Panc1 (cell line): Measurements from ENCODE around the gene EIF4E2. TPM values are rescaled to one million over a fixed set of nuclear protein-coding genes. Genes with fewer than 3 reads are reported as not detected.

Experiments used
- ATAC-seq: fragments of 200-7000 bp; cut with Tn5 transposase; 2 replicates; pipeline ENCODE4 v1.9.1; 2020; ENCODE audit warnings: mild to moderate bottlenecking, moderate library complexity
- Bru-seq: library from RNA; stranded (reverse); fragments of 400-500 nt; gene quantifications from one replicate; lab custom pipeline; 2021; lab: Mats Ljungman, UMichigan
- BruChase-seq, 2 experiments: library from RNA; stranded (reverse); fragments of 400-500 nt; gene quantifications; one replicate each; lab custom pipeline; 2021; lab: Mats Ljungman, UMichigan
- BruUV-seq: library from RNA; stranded (reverse); fragments of 400-500 nt; replicated peaks from 2 replicates; lab custom pipeline; 2021; lab: Mats Ljungman, UMichigan
- CTCF ChIA-PET: fragments of 300-600 bp; sonication (Branson Sonifier 250); formaldehyde crosslinking; loops from one replicate; lab custom pipeline; 2022; ENCODE audit warnings: antibody characterized with exemption; lab: Charles Lee
- POLR2A ChIA-PET: fragments of 300-600 bp; sonication (Branson Sonifier 250); formaldehyde crosslinking; loops from one replicate; lab custom pipeline; 2022; ENCODE audit warnings: antibody characterized with exemption; lab: Charles Lee
- DNase-seq: peaks from one replicate; pipeline ENCODE4 v3.0.0-alpha.2; 2010; ENCODE audit warnings: low read depth, low spot score
- H3K27ac ChIP-seq: 2 replicates; pipeline ENCODE4 v1.5.1; 2011; ENCODE audit warnings: mild to moderate bottlenecking, low read length, inconsistent platforms
- H3K27me3 ChIP-seq: fragments of 200-500 bp; sonication (Bioruptor generic); 2 replicates; pipeline ENCODE4 v1.6.0; 2014; ENCODE audit warnings: low read length, inconsistent platforms; ENCODE audit not compliant: control insufficient read depth, insufficient read depth
- H3K36me3 ChIP-seq: fragments of 200-500 bp; sonication (Bioruptor generic); 2 replicates; pipeline ENCODE4 v1.5.1; 2014; ENCODE audit warnings: inconsistent platforms, mild to moderate bottlenecking, low read length, moderate library complexity; ENCODE audit not compliant: control insufficient read depth, insufficient read depth
- H3K4me1 ChIP-seq: 2 replicates; pipeline ENCODE4 v1.5.1; 2011; ENCODE audit warnings: inconsistent platforms, mild to moderate bottlenecking, low read length, moderate library complexity; ENCODE audit not compliant: control insufficient read depth, insufficient read depth
- H3K4me3 ChIP-seq, 2 experiments: 2 replicates each; pipeline ENCODE4 v1.5.1; 2011 to 2012; ENCODE audit warnings: low read depth in 2 of 2, low read length in 2 of 2, mild to moderate bottlenecking in 2 of 2, inconsistent platforms in 1 of 2, moderate library complexity in 1 of 2
- H3K9me3 ChIP-seq: fragments of 200-500 bp; sonication (Bioruptor generic); 2 replicates; pipeline ENCODE4 v1.5.1; 2014; ENCODE audit warnings: low read depth, mild to moderate bottlenecking, inconsistent platforms, low read length, moderate library complexity; ENCODE audit not compliant: control insufficient read depth, insufficient read depth
- CTCF ChIP-seq: fragments of 450-650 bp; IDR thresholded peaks from 2 replicates; pipeline ENCODE4 v1.5.1; 2017; ENCODE audit warnings: mild to moderate bottlenecking
- POLR2AphosphoS5 ChIP-seq: IDR thresholded peaks from 2 replicates; pipeline ENCODE4 v1.6.1; 2012; ENCODE audit warnings: mild to moderate bottlenecking, low read depth, low read length, moderate library complexity
- REST ChIP-seq, 2 experiments: IDR thresholded peaks; 2 replicates each; pipeline ENCODE4 v1.6.1; 2011 to 2012; ENCODE audit warnings: low read depth in 2 of 2, control low read depth in 1 of 2, low read length in 1 of 2, mild to moderate bottlenecking in 1 of 2, moderate library complexity in 1 of 2; ENCODE audit not compliant: insufficient read depth in 1 of 2
- SIN3A ChIP-seq: IDR thresholded peaks from 2 replicates; pipeline ENCODE4 v1.6.1; 2012; ENCODE audit warnings: low read depth, mild to moderate bottlenecking, low read length, moderate library complexity, borderline replicate concordance; ENCODE audit not compliant: insufficient read depth
- TCF7L2 ChIP-seq: IDR thresholded peaks from 2 replicates; pipeline ENCODE4 v1.6.1; 2011; ENCODE audit warnings: mild to moderate bottlenecking, low read depth, low read length, inconsistent platforms
- in situ Hi-C: cut with HindIII; loops from 2 replicates; pipeline ENCODE4 v1.10.0; 2016; ENCODE audit warnings: low sequenced_read_pairs, low pct_unique_long_range_greater_than_20kb
- intact Hi-C: fragments of 100-400 bp; cut with micrococcal nuclease; formaldehyde crosslinking; loops from one replicate; pipeline ENCODE4 v1.10.0; 2022; ENCODE audit not compliant: unreplicated experiment
- long read RNA-seq: library from polyadenylated mRNA; unstranded; transcript quantifications from one replicate; pipeline ENCODE4 v2.0.0, GENCODE V29; 2021; ENCODE audit not compliant: unreplicated experiment
- polyA plus RNA-seq: library from polyadenylated mRNA; unstranded; fragments of >200 nt; gene quantifications from one replicate; pipeline ENCODE4 v1.2.1, GENCODE V29; 2012; ENCODE audit warnings: missing spikeins; ENCODE audit not compliant: insufficient read length
- total RNA-seq: library from RNA; stranded (reverse); gene quantifications from one replicate; pipeline ENCODE4 v1.2.1, GENCODE V29; 2021; ENCODE audit not compliant: unreplicated experiment

The EIF4E2 gene
- total RNA-seq (84.0 TPM), Bru-seq, nascent RNA (percentile 91 among the genes with signal in this experiment), BruChase-seq, experiment 1, labeled RNA remaining after a 2-hour chase (percentile 89 among the genes with signal in this experiment), BruChase-seq, experiment 2, labeled RNA remaining after a 6-hour chase (percentile 93 among the genes with signal in this experiment)
- polyA plus RNA-seq, result 125 TPM
- long read RNA-seq, transcript EIF4E2-201 (7 exons, 1,604 nt), result major isoform, 45 of 134 reads
- long read RNA-seq, transcript EIF4E2-207 (8 exons, 3,525 nt), result minor isoform, 13 of 134 reads
- long read RNA-seq, transcript EIF4E2-202 (7 exons, 3,448 nt), result minor isoform, 40 of 134 reads
- long read RNA-seq, partial matches to known transcripts, result 15 of 134 reads
- long read RNA-seq, other reads (novel, unspliced or antisense), result 11 of 134 reads

GRCh38 chr2:232550354-232551249 lies at the start of gene EIF4E2, which contains the start of gene TIGD1:
EIF4E2 (plus strand) TSS chr2:232550689; CDS start chr2:232550725, 36 bp downstream.
TIGD1 (minus strand) TSS chr2:232550557; CDS start chr2:232549882, 675 bp downstream.
- no peak for TF ChIP-seq CTCF
- TF ChIP-seq SIN3A, result peak; percentile 94
- TF ChIP-seq TCF7L2, result peak; percentile 60; the same call in 1 of the 2 replicates
- TF ChIP-seq POLR2AphosphoS5, result peak; percentile 96
- peak in 1 of 2 experiments; percentile 81 for TF ChIP-seq REST (IDR thresholded peaks at IDR 0.05; ENCODE audit: insufficient read depth in 1 of 2, low read depth in 2 of 2, low read length in 1 of 2)
- ChIA-PET POLR2A (no interaction called here), CTCF (no interaction called here)
- Histone ChIP-seq H3K9me3 (no peaks in the 10 kb centered on the region), H3K4me1 (peaks cover 8% of the 10 kb centered on the region; the same call in 1 of the 2 replicates), H3K36me3 (peaks cover 7% of the 10 kb centered on the region), H3K27ac (peak within 1 kb of the TSS; percentile 96), H3K4me3 (peak within 1 kb of the TSS; percentile 83 to 96), H3K27me3 (no peaks in the 10 kb centered on the region)
- ATAC-seq (peak; percentile 98), DNase-seq (peak; percentile 64)
- in situ Hi-C loops, result no loop called here
- TSS peak; percentile 69 for BruUV-seq
- intact Hi-C loops, result no loop called here

- intact Hi-C loops, result no loop called here
- ATAC-seq (no peak), DNase-seq (no peak)
- in situ Hi-C loops, result no loop called here
- Histone ChIP-seq H3K36me3 (no peaks in the 10 kb centered on the region), H3K27me3 (peaks cover 3% of the 10 kb centered on the region; the same call in 1 of the 2 replicates), H3K27ac (no peak overlapping the region), H3K9me3 (no peaks in the 10 kb centered on the region), H3K4me1 (no peaks in the 10 kb centered on the region; the same call in 1 of the 2 replicates), H3K4me3 (no peak overlapping the region)
- no TSS peak for BruUV-seq
- ChIA-PET CTCF (no interaction called here), POLR2A (no interaction called here)
- TF ChIP-seq CTCF (no peak), SIN3A (no peak), TCF7L2 (no peak), REST (IDR thresholded peaks at IDR 0.05; ENCODE audit: insufficient read depth in 1 of 2, low read depth in 2 of 2, low read length in 1 of 2) (no peak), POLR2AphosphoS5 (no peak)
Observed at GRCh38 chr2:232501331-232501771, 49.1 kb upstream of the EIF4E2 start.
